Right hindlimb (tissue), 1 donor: Measurements from ENCODE around the gene SS18L1.

Experiments used
- DNase-seq: peaks from one replicate; pipeline ENCODE4 v3.0.0-alpha.2; 2018

The SS18L1 gene

GRCh38 chr20:62216636-62217566 lies 73.3 kb downstream of the SS18L1 start:
- no peak for DNase-seq

- no peak for DNase-seq
Measured at GRCh38 chr20:62217913-62218773, 74.6 kb downstream of the SS18L1 start.

GRCh38 chr20:62219101-62219991 lies 75.8 kb downstream of the SS18L1 start:
- DNase-seq, result no peak

GRCh38 chr20:62219992-62220665 lies 76.6 kb downstream of the SS18L1 start, which contains the start of gene HRH3:
Gene HRH3 (minus strand): TSS chr20:62220278. CDS start chr20:62219970, 308 bp downstream.
- peak; percentile 77 for DNase-seq

- no peak for DNase-seq
Measured at GRCh38 chr20:62220666-62221568, 77.3 kb downstream of the SS18L1 start.

GRCh38 chr20:62222266-62222850 lies 78.8 kb downstream of the SS18L1 start:
- DNase-seq, result no peak

- DNase-seq, result no peak
Measured at GRCh38 chr20:62222972-62223371, 79.4 kb downstream of the SS18L1 start.

- no peak for DNase-seq
Measured at GRCh38 chr20:62223571-62223970, 80.0 kb downstream of the SS18L1 start.

- DNase-seq, result no peak
Measured at GRCh38 chr20:62224113-62224855, 80.7 kb downstream of the SS18L1 start.

GRCh38 chr20:62225026-62225425 lies 81.5 kb downstream of the SS18L1 start:
- DNase-seq, result no peak

GRCh38 chr20:62225820-62226635 lies 82.5 kb downstream of the SS18L1 start:
- DNase-seq, result no peak

GRCh38 chr20:62226707-62227590 lies 83.4 kb downstream of the SS18L1 start:
- no peak for DNase-seq

- DNase-seq, result no peak
Measured at GRCh38 chr20:62227591-62227976, 84.0 kb downstream of the SS18L1 start.

GRCh38 chr20:62227977-62228958 lies 84.7 kb downstream of the SS18L1 start:
- DNase-seq, result no peak

- no peak for DNase-seq
Measured at GRCh38 chr20:62228982-62229545, 85.5 kb downstream of the SS18L1 start.

GRCh38 chr20:62229667-62230066 lies 86.1 kb downstream of the SS18L1 start:
- no peak for DNase-seq
